Activated CD4-positive, alpha-beta T cell treated with anti-CD3 and anti-CD28 coated beads, Interleukin-2, amount 50 U/mL, for 16 hours (primary cell): ENCODE measurements around the gene PBX4.

Experiments used
- DNase-seq: peaks from one replicate; pipeline ENCODE4 v3.0.0-alpha.2; 2020

Gene PBX4

DNA sequence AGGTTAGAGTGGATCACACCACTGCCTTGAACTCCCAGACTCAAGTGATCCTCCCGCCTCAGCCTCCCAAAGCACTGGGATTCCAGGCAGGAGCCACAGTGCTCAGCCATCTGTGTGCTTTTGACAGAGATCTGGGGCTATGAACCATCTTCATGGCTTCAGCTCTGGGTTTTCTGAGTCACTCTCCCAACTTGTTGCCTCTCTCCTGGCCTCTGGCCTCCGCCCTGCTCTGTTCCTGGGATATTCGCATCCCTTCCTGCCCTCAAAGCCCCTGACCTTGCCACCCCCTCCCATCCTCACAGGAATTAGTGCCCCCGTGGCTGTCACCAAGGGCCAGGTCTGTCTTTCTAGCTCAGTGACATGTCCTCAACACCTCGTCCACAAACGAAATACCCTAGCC is 30.7 kb upstream of the PBX4 start:
- DNase-seq, result no peak

GRCh38 chr19:19647037-19647835 is 28.7 kb upstream of the PBX4 start:
- no peak for DNase-seq

DNA sequence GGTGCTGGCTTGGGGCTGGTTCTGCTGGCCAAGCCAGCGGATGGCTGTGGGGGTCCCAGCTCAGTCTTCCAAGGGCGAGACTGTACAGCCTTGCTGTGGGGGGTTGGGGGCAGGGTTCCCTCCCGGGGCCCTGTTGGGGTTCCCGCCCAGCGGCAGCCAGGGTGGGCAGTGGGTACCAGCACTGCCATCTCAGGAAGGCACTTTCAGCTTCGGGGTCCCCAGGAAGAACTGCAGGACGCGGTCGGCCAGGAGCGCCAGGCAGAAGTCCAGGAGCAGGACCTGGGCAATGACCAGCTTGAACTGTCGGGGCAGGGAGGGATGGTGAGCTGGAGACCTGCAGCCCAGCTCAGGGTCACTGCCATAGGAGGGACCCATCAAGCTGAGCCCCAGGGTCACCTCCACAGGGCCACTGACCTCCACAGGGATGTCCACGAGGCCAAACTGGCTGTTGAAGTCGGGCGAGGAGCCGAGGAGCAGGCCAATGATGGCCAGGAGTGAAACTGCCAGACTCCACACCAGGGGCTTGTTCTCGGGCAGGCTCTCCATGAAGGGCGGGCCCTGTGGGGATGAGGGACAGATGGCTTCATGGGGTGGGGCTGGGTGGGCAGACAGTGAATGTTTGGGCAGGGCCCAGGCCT is 26.9 kb upstream of the PBX4 start:
- DNase-seq, result no peak

GRCh38 chr19:19644054-19644388 is 25.5 kb upstream of the PBX4 start:
- no peak for DNase-seq

GRCh38 chr19:19643158-19644053 is 24.9 kb upstream of the PBX4 start, which contains the start of gene GMIP:
Gene GMIP (minus strand): TSS chr19:19643657. CDS start chr19:19643529, 128 bp downstream.
- peak; percentile 88 for DNase-seq

DNA sequence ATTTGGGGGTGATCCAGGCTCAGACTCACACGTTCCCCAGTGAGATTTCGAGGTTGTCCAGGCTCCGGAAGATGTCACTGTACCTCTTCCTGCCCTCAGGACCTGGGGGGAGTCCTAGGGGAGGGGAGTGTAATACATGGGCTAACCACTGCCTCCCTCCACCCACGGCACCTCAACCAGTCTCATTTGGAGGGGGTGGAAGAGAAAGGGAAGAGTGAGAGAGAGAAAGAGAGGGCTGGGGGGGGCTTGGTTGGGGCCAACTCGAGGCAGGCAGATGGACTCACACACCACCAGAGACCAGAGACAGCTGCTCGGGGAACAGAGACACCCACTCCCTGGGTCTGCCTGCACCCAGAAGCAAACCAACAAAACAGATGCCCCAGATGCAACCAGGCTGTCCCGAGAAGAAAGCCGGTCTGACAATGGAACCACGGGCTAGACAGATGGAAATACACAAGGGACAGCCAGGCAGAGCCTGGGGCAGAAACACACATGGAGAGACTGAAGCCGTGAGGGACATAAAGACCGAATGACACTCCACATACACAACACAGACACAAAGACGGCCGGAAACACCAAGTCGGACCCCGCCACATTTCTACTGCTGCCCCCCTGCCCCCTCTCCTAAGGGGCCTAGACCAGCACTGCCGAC is 24.1 kb upstream of the PBX4 start:
- DNase-seq, result peak; percentile 54

DNA sequence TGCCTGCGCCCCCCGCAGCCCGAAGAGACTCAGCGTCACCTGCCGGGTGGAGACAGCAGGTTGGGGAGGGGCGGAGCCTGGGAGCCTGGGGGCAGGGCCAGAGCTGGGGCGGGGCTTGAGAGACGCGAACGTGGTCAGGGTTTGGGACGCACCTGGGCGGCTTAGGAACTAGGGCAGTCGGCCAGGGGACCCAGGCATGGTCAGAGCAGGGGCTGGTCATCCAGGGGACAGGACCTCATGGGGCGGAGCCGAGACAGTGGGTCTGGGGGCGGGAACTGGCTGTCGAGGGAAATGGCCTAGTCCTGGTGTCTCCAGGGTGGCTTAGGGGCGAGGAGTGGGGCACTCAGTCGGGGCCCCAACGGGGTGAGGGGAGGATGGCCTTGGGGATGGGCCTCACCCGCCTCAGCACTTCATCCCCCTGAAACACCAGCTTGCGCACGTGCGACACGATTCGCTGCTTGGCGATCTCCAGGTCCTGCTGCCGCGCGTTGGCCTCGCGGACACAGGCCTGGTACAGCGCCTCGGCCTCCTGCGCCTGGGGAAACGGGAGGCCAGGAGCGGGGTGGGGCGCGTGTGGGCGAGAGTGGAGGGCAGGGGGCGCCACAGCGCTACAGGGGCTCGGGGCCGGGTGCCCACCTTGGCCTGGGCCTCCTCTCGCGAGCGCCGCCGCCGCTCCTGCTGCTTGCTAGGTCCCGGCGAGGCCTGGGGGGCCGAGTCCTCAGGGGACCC is 19.2 kb upstream of the PBX4 start:
- DNase-seq, result no peak

DNA sequence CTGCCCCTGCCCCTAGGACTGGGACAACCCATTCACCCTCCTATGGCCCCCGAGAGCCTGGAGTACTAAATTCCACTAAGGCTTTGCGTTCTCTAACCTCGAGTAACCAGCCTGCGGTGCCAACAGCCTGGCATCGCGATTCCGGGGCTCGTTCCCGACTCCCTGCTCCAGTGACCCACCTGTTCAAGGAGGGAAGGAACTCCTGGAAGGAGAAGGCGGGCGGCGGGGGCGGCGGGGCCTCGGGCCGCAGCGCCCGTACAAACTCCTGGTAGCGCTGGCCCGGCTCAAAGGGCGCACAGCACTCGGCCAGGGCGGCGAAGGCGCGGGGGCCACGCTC is 18.7 kb upstream of the PBX4 start:
- DNase-seq, result no peak

- no peak for DNase-seq
These were observed 18.2 kb upstream of the PBX4 start for GRCh38 chr19:19636573-19637185.

DNA sequence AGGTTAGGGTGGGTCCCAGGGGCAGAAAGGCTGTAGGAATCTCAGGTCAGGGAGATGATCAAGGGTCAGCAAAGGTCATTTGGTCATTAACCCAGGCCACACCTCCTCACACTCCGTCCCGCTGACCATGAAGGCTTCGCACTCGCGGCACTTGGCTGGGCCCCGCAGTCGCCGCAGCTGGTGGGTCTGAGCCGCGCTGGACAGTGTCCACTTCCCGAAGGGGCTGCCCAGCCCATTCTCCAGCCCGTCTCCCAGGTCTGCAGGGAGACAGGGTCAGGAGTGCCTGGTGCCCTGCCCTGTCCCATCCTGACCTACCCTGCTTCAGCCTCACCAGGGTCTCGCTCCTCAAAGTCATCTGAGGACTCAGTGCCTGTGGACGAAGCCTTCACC is 16.8 kb upstream of the PBX4 start:
- no peak for DNase-seq

DNA sequence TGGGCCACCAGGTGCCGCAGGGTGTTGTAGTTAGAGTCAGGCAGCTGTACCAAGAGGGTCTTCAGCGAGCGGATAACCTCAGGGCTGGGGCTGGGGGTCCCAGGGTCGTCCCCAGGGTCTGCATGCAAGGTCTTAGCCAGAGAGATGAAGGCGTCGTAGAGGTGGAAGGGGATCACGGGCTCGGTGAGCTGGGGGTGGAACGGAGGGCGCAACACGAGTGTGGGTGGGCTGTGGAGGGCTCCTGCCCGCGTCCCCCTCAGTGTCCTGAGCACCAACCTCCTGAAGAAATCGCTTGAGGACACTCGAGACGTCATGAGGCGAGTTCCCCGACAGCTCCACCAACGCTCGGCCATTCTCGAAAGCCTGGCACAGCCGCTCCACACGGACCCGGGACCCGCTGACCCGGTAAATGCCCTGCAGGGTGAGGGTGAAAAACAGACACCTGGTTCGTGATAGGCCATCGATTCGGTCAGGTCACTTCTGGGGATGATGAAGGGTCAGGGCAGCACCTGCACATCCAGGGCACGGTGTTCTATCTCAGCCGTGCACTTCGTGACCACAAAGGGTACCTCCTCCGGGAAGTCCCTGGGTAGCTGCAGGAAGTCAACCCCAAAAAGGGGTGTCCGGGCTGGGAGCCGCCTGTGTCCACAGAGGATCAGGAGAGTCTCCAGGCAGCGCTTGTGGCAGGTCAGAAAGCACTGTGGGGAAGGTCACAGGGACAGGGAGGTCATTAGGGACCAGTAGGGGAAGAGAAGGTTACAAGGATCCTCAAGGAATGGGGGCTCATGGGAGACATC is 16.2 kb upstream of the PBX4 start:
- no peak for DNase-seq

- DNase-seq, result no peak
These were observed 15.4 kb upstream of the PBX4 start for GRCh38 chr19:19633711-19634515.

DNA sequence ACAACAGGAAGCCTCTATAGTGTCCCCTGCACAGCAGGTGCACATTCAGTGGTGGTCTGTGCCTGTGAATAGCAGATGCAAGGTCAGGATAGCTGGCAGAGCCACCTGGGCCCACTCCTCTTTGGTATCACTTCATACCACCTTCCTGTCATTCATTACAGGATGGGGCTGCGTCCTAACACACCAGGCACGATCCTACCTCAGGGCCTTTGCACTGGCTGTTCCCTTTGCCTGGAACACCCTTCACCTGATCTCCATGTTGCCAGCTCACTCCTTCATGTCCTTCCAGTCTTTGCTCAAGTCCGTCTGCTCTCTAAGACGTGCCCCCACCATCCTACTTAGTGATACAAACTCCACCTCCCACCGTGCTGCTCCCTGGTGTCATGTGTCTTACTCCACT is 14.2 kb upstream of the PBX4 start:
- no peak for DNase-seq

- DNase-seq, result no peak
These were observed 12.9 kb upstream of the PBX4 start for GRCh38 chr19:19631346-19631745.

DNA sequence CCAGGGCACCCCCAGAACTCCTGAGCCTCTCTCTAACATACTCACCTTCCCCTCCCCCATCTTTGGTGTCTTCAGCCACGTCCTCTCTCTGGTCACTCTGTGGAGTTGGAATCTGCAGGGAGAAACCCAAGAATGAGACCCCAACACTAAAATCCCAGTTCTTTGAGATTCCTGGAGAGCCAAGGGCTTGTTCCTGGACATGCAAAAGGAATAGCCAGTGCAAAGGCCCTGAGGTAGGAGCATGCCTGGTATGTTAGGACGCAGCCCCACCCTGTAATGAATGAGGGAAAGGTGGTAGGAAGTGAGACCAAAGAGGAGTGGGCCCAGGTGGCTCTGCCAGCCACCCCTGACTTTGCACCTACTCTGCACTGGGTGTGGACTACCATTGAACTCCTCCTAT is 11.9 kb upstream of the PBX4 start:
- DNase-seq, result no peak

DNA sequence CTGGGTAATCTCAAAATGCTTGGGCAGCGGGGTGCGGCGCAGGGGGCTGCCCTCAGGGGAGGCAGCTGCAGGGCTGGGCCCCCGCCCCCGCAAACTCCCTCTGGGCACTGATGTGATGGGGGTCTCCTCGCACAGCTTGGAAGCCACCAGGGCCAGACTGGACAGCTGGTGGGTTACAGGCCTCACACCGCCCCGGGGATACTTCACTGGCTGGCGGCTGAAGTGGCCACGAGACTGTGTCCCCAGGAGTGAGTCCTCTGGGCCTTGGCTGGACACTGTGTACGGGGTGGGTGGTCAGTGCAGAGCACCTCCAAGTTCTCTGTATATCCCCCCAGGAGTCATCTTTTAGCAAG is 11.6 kb upstream of the PBX4 start:
- no peak for DNase-seq

- DNase-seq, result peak; percentile 23
These were observed 10.1 kb upstream of the PBX4 start for GRCh38 chr19:19628501-19629134.

- peak; percentile 56 for DNase-seq
These were observed 9.4 kb upstream of the PBX4 start, which contains the start of gene LPAR2 for GRCh38 chr19:19627621-19628500. Gene LPAR2 (minus strand): TSS chr19:19628220. CDS start chr19:19627275, 945 bp downstream.
